Measurements from ENCODE around the gene CCNK. TPM values are rescaled to one million over a fixed set of nuclear protein-coding genes. Genes with fewer than 3 reads are reported as not detected.

Gene CCNK
- polyA plus RNA-seq, 4 donors = 42.6 to 49.0 (median 45.6) TPM

DNA sequence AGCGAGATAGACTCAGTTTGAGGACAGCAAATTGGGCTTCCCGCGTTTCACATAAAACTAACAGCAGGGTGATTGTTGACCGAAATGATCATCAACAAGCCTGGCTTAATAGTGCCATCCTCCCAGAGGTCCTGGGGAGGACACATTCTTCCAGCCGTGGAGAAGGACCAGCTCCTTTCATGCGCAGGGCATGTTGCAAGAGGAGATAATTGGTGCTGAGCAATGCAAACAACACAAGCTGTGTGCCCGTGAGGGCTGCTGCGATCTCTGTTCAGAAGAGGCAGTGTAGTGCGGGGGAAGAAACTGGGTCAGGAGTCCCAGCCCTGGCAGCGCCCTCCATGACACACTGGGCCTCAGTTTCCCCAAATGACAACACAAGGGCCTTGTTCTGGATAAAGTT is 68.5 kb downstream of the CCNK start:
- DNase-seq (ENCODE audit: low read depth in 4 of 4, low spot score in 2 of 4) = no peak

DNA sequence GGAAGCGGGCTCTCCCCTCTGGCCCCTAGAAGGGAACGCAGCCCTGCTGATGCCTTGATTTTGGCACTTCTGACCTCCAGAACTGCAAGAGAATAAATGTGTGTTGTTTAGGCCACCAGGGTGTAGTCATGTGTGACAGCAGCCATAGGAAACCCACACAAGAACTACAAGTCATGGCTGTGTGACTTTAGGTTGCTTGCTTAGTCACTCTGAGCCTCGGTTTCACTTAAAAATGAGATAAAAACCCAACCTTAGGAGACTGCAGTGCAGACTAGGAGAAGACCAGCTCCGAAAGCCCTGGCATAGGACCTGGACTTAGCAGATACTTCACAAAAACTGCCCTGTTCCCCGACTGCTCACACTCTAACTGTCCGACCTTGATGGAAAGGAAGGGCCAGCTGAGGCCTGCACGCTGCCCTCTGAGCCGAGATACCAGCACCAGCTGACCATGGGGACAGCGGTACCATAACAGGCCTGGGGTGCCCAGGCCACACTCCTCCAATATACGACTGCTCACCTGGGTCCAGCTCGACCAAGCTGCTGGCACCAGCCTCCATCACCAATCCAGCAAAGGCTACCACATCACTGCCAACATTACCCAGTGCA is 69.3 kb downstream of the CCNK start:
- no peak for DNase-seq (ENCODE audit: low read depth in 4 of 4, low spot score in 2 of 4)

DNA sequence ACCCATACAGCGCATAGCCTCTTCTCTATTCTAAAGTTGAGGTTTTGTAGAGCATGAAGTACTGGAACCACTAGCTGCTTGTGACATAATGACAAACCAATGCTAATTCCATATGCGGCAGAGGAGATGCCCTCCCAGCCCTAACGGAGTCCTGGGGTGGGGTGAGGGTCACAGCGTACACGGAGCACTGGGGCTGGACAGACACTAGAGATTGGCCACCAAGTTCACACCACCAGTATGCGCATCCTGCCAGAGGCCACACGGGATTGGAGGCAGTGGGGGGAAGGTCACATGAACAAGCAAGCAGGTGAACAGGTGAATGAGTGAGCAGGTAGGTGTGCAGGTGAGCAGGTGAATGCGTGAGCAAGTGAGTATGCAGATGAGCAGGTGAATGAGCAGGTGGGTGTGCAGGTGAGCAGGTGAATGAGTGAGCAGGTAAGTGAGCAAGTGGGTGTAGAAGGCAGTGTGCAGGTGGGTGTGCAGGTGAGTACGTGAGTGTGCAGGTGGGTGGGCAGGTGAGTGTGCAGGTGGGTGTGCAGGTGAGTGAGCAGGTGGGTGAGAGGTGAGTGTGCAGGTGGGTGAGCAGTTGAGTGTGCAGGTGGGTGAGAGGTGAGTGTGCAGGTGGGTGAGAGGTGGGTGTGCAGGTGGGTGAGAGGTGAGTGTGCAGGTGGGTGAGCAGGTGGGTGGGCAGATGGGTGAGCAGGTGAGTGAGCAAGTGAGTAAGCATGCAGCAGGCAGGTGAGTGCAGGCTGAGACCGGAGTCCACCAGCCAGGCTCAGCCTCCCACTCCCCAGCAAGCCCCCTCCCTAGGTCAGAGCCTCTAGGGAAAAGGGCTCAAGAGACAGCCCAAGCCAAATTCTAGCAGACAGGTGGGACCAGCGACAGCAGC is 70.1 kb downstream of the CCNK start:
- no peak for DNase-seq (ENCODE audit: low read depth in 4 of 4, low spot score in 2 of 4)

DNA sequence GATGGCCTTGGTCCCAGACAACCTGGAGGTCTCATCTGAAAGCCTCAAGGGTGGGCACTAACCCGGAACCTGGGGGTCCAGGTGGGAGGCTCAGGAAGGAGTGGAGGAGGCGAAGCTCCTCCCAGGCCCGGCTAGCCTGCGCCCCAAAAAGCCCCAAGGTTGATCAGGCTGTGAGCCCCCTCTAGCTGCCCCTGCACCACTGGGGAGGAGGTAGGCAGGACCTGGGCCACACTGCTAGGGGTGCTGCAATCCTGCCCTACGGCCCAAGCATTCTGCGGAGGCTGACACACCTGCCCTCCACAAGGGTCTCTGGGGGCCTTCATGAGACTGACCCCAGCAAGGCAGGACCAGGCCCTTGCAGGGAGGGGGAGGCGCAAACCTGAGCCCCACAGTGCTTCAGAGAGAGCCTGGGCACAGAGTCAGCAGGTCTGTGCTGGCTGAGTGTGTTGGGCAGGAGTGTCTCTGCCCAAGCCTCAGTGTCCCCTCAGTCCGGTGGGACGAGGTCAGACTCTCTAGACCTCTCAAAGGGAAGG is 70.9 kb downstream of the CCNK start:
- no peak for DNase-seq (ENCODE audit: low read depth in 4 of 4, low spot score in 2 of 4)

DNA sequence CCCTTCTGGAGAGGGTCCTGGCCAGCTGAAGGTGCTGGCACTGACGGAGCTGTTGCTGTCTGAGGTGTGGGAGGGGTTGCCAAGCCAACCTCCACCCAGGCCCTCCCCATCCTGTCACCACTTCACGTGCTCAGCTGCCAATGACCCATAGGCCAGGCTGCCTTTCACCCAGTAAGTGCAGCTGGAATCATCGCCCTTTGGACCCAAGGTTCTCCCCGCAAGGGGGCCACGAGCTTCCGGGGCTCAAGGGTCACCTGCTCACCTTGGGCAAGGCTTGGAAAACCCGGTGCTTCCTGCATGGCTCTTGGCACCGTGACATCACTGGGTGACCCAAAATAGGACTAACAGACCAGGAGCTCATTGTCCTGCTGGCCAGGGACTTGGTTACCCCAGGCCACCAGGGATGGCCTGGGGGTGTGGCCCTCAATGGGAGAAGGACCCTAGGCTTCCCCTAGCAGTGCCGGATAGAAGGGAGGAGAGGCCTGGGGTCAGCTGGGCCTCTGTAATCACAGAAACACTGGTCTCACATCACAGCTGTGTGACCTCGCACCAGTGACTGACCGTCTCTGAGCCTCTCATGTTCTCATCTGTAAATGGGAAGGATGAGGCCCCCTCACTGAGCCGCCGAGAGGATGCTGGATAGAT is 71.5 kb downstream of the CCNK start:
- no peak for DNase-seq (ENCODE audit: low read depth in 4 of 4, low spot score in 2 of 4)

DNA sequence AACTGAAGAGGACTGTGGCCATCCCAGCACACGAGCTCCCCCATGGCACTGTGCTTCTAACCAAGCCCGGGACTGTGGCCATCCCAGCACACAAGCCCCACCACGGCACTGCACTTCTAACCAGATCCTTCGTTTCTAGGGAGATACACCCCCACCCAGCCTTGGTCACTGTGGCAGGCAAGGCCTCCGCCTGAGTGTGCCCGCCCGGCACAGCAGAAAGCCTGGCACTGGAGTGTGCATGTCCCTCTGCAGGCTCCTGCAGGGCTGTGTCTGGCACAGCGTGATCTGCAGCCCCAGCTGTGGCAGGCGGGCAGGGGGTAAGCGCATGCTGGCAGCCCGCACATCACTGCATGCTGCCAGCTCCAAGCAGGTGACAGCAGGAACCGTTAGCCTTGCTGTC is 73.0 kb downstream of the CCNK start:
- no peak for DNase-seq (ENCODE audit: low read depth in 4 of 4, low spot score in 2 of 4)

DNA sequence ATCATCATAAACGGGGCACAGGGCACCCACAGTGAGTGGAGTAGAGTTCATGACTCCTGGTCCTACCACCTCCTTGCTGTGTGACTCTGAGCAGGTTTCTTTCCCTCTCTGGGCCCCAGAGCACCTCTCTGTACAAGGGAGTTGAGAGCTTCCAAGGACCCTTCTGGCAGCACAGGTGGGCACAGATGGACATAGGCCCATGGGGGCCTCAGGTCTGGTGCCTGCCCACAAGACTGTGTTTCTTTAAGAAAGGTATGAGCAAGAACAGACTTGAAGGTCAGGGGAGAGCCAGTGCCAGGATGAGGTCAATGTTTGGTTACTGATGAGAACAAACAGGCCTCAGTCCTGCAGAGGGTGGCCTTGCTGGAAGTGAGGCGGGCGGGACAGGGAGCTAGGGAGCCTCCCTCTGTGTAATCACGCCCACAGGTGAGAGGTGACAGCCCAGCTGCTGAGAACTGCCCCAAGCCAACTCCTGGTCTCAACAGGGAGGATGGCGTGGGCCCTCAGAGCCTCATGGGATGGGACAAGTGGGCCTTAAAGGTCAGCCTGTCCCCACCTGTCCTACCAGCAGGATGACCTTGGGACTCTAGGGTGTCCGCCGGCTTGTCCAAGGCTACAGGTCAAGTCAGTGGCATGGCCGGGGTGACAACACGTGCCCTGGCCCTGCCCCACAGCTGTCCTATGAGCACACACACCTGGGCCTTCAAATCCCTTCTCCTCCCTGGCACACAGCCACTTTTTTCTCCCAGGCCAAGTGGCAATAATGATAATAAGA is 73.7 kb downstream of the CCNK start:
- no peak for DNase-seq (ENCODE audit: low read depth in 4 of 4, low spot score in 2 of 4)

DNA sequence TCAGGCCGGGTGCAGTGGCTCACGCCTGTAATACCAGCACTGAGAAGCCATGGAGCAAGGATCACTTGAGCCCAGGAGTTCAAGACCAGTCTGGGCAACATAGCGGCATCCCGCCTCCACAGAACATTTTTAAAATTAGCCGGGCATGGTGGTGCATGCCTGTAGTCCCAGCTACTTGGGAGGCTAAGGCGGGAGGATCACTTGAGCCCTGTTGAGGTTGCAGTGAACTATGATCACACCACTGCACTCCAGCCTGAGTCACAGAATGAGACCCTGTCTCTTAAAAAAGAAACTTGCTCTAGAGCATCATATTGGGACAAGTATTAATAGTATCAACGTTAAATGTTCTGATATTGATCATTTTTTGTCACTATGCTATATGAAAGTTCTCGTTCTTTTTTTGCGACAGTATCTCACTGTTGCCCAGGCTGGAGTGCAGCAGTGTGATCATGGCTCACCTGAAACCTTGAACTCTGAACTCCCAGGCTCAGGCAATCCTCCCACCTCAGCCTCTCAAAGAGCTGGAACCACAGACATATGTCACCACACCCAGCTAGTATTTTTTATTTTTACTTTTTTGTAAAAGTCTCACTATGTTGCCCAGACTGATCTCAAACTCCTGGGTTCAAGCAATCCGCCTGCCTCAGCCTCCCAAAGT is 75.1 kb downstream of the CCNK start:
- DNase-seq (ENCODE audit: low read depth in 4 of 4, low spot score in 2 of 4) = no peak

DNA sequence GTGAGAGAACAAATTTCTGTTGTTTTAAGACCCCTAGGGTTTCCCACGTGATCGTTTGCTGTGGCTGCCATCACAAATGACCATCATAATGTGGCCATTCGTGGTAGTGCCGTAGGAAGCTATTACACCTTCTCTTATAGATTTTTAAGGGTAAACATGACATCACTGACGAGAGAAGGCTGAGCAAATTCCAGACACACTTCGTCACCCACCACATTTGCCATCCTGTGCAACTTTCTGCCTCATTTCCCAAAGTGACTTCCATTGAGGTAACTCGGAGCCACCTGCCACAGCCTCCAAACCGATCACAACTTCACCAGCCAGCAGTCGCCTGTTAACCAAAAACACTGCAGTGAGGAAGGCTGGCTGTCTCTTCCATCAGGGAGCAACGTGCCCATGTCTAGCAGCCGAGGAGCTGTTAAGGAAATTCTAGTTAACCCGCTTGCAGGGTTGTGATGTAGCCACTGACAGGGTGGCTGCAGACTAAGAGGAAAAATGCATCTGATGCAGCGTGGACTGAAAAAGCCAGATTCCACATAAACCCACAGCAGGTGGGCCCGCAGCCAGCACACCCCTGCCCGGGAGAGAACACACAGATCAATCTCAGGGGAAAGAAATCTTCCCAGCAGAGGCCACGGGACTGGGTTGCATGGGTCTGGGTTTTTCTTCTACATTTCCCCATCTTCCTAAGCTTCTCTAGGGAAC is 78.2 kb downstream of the CCNK start:
- no peak for DNase-seq (ENCODE audit: low read depth in 4 of 4, low spot score in 2 of 4)

DNA sequence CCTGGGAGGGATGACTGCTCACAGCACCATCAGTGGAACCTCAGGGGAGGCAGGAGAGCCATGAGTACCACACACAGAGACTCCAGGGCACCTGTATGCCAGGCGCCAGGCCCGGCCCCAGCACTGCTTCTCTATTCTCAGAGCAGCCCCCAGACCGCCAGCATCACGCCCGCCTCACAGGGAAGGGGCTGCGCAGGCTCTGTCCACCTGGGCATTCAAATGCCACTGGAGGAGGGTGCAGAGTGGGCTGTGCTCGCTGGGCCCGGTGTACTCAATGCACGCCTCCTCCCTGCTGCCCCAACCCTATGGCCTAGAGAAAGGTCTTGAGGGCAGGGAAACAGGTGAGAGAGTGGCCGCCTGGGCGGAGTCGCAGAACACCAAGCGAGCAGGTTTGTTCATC is 79.2 kb downstream of the CCNK start:
- no peak for DNase-seq (ENCODE audit: low read depth in 4 of 4, low spot score in 2 of 4)

DNA sequence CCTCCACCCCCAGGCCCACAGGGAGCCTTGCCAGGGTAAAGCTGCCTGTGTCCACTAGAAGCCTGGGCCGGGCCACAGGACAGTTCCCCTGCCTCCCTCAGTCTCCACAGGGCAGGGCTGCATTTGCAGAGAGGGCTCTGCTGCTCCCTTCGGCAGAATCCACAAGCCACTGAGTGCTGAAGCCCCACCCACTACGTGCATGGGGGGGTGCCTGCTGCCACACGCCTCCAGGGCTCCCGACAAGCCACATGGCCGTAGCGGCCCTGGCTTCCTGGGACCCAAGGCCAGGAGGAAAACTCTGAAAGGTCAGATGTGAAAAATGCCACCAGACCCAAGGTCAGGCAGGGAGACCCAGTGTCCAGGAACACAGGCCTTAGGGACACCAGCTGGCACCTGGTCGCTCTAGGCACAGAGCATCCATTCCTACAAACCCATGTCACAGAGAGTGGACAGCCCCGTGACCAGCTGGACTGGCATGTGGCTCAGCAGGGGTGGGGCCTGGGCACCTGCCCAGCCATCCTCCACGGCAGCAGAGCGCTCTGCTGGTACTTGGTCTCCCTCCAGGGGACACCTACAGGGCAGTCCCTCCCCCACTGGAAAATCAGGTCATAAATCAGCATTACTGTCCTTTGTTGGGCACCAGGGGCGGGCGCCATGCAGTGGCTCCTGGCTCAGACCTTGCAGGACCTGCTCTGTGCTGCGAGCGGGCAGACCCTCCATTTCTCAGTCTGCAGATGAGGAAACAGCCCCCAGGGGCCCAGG is 79.9 kb downstream of the CCNK start:
- no peak for DNase-seq (ENCODE audit: low read depth in 4 of 4, low spot score in 2 of 4)

DNA sequence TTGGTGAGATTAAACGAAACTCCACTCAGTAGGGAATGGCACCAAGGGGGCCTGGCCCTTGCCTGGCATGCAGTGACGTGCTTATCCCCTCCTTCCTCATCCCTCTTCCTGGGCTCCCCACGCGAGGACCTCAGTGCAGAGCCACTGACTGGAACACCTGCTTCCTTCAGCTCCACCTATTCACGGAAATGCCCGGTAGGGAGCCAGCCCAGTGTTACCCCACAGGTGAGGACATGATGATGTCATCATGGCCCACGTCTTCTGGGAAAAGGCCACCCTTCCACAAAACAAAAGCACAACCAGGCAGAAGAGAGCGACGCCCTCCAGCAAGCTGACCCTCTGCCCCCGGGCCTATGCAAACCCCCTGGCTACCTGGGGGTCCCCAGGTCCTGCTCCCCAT is 80.7 kb downstream of the CCNK start:
- DNase-seq (ENCODE audit: low read depth in 4 of 4, low spot score in 2 of 4) = no peak

Other genes with a start within 250 kb of the CCNK start
- 1 to 10 TPM; 1.7 to 2.9 (median 2.4) TPM for gene BCL11B, start 209.2 kb upstream of the CCNK start, polyA plus RNA-seq (ENCODE audit: insufficient read length in 4 of 4)
- gene SETD3, start 550 bp upstream of the CCNK start, polyA plus RNA-seq (ENCODE audit: insufficient read length in 4 of 4) = 10 to 100 TPM; 57.5 to 69.1 (median 63.2) TPM
- gene CCDC85C, start 122.8 kb downstream of the CCNK start, polyA plus RNA-seq (ENCODE audit: insufficient read length in 4 of 4) = 10 to 100 TPM; 24.9 to 40.0 (median 30.9) TPM
- gene HHIPL1, start 163.7 kb downstream of the CCNK start, polyA plus RNA-seq (ENCODE audit: insufficient read length in 4 of 4) = 1 to 10 TPM; 1.3 to 2.6 (median 1.9) TPM
- 1 to 10 TPM; 1.4 to 4.4 (median 2.8) TPM for gene CYP46A1, start 202.9 kb downstream of the CCNK start, polyA plus RNA-seq (ENCODE audit: insufficient read length in 4 of 4)